Activated CD4-positive, alpha-beta T cell treated with anti-CD3 and anti-CD28 coated beads, Interleukin-2, amount 10 ng/mL, durations not matched to agents 7 days and 5 days (primary cell): Measurements from ENCODE around the gene C2CD5. TPM values are rescaled to one million over a fixed set of nuclear protein-coding genes. Genes with fewer than 3 reads are reported as not detected.
"Not testable (repeated sequence)": the region's sequence is repeated elsewhere in the genome, so short reads cannot be mapped to it uniquely, and the experiment has no call there.

Experiments
- CTCF ChIA-PET: fragments of 350-600 bp; sonication (Branson Sonifier 250); formaldehyde crosslinking; loops from one replicate; lab custom pipeline; 2021; ENCODE audit warnings: antibody characterized with exemption; lab: Charles Lee
- POLR2A ChIA-PET: fragments of 350-600 bp; sonication (Branson Sonifier 250); formaldehyde crosslinking; loops from one replicate; lab custom pipeline; 2021; ENCODE audit warnings: antibody characterized with exemption; lab: Charles Lee
- DNase-seq: peaks from one replicate; pipeline ENCODE4 v3.0.0-alpha.2; 2020
- H3K27ac Mint-ChIP-seq: one replicate; pipeline ENCODE4 v1.8.0; 2021; ENCODE audit warnings: mild to moderate bottlenecking, moderate library complexity, mixed read lengths
- H3K27me3 Mint-ChIP-seq: one replicate; pipeline ENCODE4 v1.8.0; 2021; ENCODE audit warnings: mixed read lengths
- H3K36me3 Mint-ChIP-seq: one replicate; pipeline ENCODE4 v1.8.0; 2021; ENCODE audit warnings: low read depth, mixed read lengths
- H3K4me1 Mint-ChIP-seq: one replicate; pipeline ENCODE4 v1.8.0; 2021; ENCODE audit warnings: mixed read lengths
- H3K4me3 Mint-ChIP-seq: one replicate; pipeline ENCODE4 v1.8.0; 2021; ENCODE audit warnings: mild to moderate bottlenecking, moderate library complexity, mixed read lengths
- H3K9me3 Mint-ChIP-seq: one replicate; pipeline ENCODE4 v1.8.0; 2021; ENCODE audit warnings: mixed read lengths
- total RNA-seq, 2 experiments: library from RNA; stranded (reverse); gene quantifications; one replicate each; pipeline ENCODE4 v1.2.3, GENCODE V29; 2021

C2CD5 gene
- total RNA-seq, 2 experiments from 2014 or later = 53.1 to 61.5 TPM

GRCh38 chr12:22461786-22462185 lies 82.6 kb downstream of the C2CD5 start:
- no peaks in the 10 kb centered on the region for H3K27me3 Mint-ChIP-seq
- H3K9me3 Mint-ChIP-seq = no peaks in the 10 kb centered on the region
- H3K4me3 Mint-ChIP-seq = no peak overlapping the region
- no peak for DNase-seq
- peaks cover 3% of the 10 kb centered on the region for H3K4me1 Mint-ChIP-seq
- CTCF ChIA-PET = interaction anchor here (1.4 kb wide), 1 partner anchor 8 kb away, joined by 3 read pairs; no protein-coding TSS in a partner anchor
- no peak overlapping the region for H3K27ac Mint-ChIP-seq
- POLR2A ChIA-PET = no interaction called here
- H3K36me3 Mint-ChIP-seq = peaks cover 14% of the 10 kb centered on the region

- Mint-ChIP-seq H3K27me3 (no peaks in the 10 kb centered on the region), H3K9me3 (no peaks in the 10 kb centered on the region), H3K36me3 (peaks cover 14% of the 10 kb centered on the region), H3K4me1 (peaks cover 3% of the 10 kb centered on the region), H3K27ac (peak overlapping the region; percentile 21), H3K4me3 (no peak overlapping the region)
- POLR2A ChIA-PET = no interaction called here
- DNase-seq = peak; percentile 13
- CTCF ChIA-PET = interaction anchor here (0.6 to 1.4 kb wide), 7 partner anchors 10 to 761 kb away, joined by 3 to 4 read pairs (median 3); no protein-coding TSS in a partner anchor
Observed at GRCh38 chr12:22459838-22460490, 84.4 kb downstream of the C2CD5 start.

GRCh38 chr12:22458298-22458937 lies 85.9 kb downstream of the C2CD5 start:
- POLR2A ChIA-PET = no interaction called here
- peaks cover 3% of the 10 kb centered on the region for H3K4me1 Mint-ChIP-seq
- H3K9me3 Mint-ChIP-seq = no peaks in the 10 kb centered on the region

GRCh38 chr12:22457085-22457484 lies 87.3 kb downstream of the C2CD5 start:
- ChIA-PET POLR2A (no interaction called here), CTCF (interaction anchor here (0.8 to 1.4 kb wide), 3 partner anchors 11 to 337 kb away, joined by 3 to 5 read pairs (median 3); no protein-coding TSS in a partner anchor)
- Mint-ChIP-seq H3K9me3 (no peaks in the 10 kb centered on the region), H3K36me3 (peaks cover 21% of the 10 kb centered on the region), H3K27ac (no peak overlapping the region), H3K27me3 (no peaks in the 10 kb centered on the region), H3K4me3 (no peak overlapping the region), H3K4me1 (peaks cover 3% of the 10 kb centered on the region)
- DNase-seq = no peak

More at GRCh38 chr12:22458298-22458937, 85.9 kb downstream of the C2CD5 start:
- DNase-seq = no peak
- CTCF ChIA-PET = interaction anchor here (0.7 to 1.4 kb wide), 2 partner anchors 9 to 177 kb away, joined by 3 to 5 read pairs; no protein-coding TSS in a partner anchor
- H3K27me3 Mint-ChIP-seq = no peaks in the 10 kb centered on the region
- no peak overlapping the region for H3K27ac Mint-ChIP-seq
- H3K36me3 Mint-ChIP-seq = peaks cover 20% of the 10 kb centered on the region
- no peak overlapping the region for H3K4me3 Mint-ChIP-seq

GRCh38 chr12:22453511-22453910 lies 90.8 kb downstream of the C2CD5 start:
- Mint-ChIP-seq H3K9me3 (no peaks in the 10 kb centered on the region), H3K27me3 (no peaks in the 10 kb centered on the region), H3K4me3 (no peak overlapping the region), H3K36me3 (peaks cover 22% of the 10 kb centered on the region), H3K4me1 (no peaks in the 10 kb centered on the region), H3K27ac (no peak overlapping the region)
- DNase-seq = no peak
- CTCF ChIA-PET = interaction anchor here (0.6 to 1.0 kb wide), 2 partner anchors 9 to 15 kb away, joined by 3 read pairs; no protein-coding TSS in a partner anchor
- POLR2A ChIA-PET = no interaction called here

GRCh38 chr12:22447223-22447622 lies 97.1 kb downstream of the C2CD5 start:
- Mint-ChIP-seq H3K9me3 (no peaks in the 10 kb centered on the region), H3K4me1 (no peaks in the 10 kb centered on the region), H3K27ac (no peak overlapping the region), H3K36me3 (peaks cover 7% of the 10 kb centered on the region), H3K4me3 (no peak overlapping the region), H3K27me3 (no peaks in the 10 kb centered on the region)
- POLR2A ChIA-PET = no interaction called here
- CTCF ChIA-PET = no interaction called here
- no peak for DNase-seq

GRCh38 chr12:22444317-22444665 lies 100.1 kb downstream of the C2CD5 start:
- H3K36me3 Mint-ChIP-seq, H3K4me1 Mint-ChIP-seq, H3K27ac Mint-ChIP-seq, POLR2A ChIA-PET, H3K4me3 Mint-ChIP-seq, DNase-seq, H3K27me3 Mint-ChIP-seq, CTCF ChIA-PET, H3K9me3 Mint-ChIP-seq: not testable (repeated sequence)

- Mint-ChIP-seq H3K36me3 (peaks cover 2% of the 10 kb centered on the region), H3K27me3 (no peaks in the 10 kb centered on the region)
Observed at GRCh38 chr12:22443379-22444316, 100.7 kb downstream of the C2CD5 start.

GRCh38 chr12:22437031-22437806 lies 107.1 kb downstream of the C2CD5 start:
- Mint-ChIP-seq H3K36me3 (no peaks in the 10 kb centered on the region), H3K4me1 (peaks cover 9% of the 10 kb centered on the region), H3K4me3 (no peak overlapping the region), H3K27ac (no peak overlapping the region), H3K9me3 (no peaks in the 10 kb centered on the region), H3K27me3 (no peaks in the 10 kb centered on the region)
- ChIA-PET CTCF (interaction anchor here (1.3 kb wide), 1 partner anchor 28 kb away, joined by 3 read pairs; no protein-coding TSS in a partner anchor), POLR2A (no interaction called here)
- no peak for DNase-seq

More at GRCh38 chr12:22443379-22444316, 100.7 kb downstream of the C2CD5 start:
- DNase-seq = peak; percentile 71
- POLR2A ChIA-PET = no interaction called here
- Mint-ChIP-seq H3K9me3 (no peaks in the 10 kb centered on the region), H3K27ac (no peak overlapping the region), H3K4me3 (no peak overlapping the region), H3K4me1 (peaks cover 9% of the 10 kb centered on the region)
- CTCF ChIA-PET = interaction anchor here (0.6 to 1.1 kb wide), 8 partner anchors 13 to 398 kb away, joined by 3 to 5 read pairs (median 4); partner anchors contain the start of gene CMAS

- CTCF ChIA-PET = no interaction called here
- Mint-ChIP-seq H3K36me3 (no peaks in the 10 kb centered on the region), H3K4me3 (no peak overlapping the region), H3K4me1 (peaks cover 14% of the 10 kb centered on the region), H3K27me3 (no peaks in the 10 kb centered on the region), H3K9me3 (no peaks in the 10 kb centered on the region), H3K27ac (no peak overlapping the region)
- no peak for DNase-seq
- POLR2A ChIA-PET = no interaction called here
Observed at GRCh38 chr12:22435583-22435982, 108.8 kb downstream of the C2CD5 start.

GRCh38 chr12:22431693-22432251 lies 112.6 kb downstream of the C2CD5 start:
- Mint-ChIP-seq H3K27ac (no peak overlapping the region), H3K36me3 (no peaks in the 10 kb centered on the region), H3K9me3 (no peaks in the 10 kb centered on the region), H3K4me1 (peaks cover 5% of the 10 kb centered on the region), H3K4me3 (peak overlapping the region; percentile 7), H3K27me3 (no peaks in the 10 kb centered on the region)
- no peak for DNase-seq
- ChIA-PET POLR2A (no interaction called here), CTCF (no interaction called here)

- H3K4me3 Mint-ChIP-seq = no peak overlapping the region
- no peak for DNase-seq
- no peaks in the 10 kb centered on the region for H3K4me1 Mint-ChIP-seq
- no peaks in the 10 kb centered on the region for H3K36me3 Mint-ChIP-seq
- no peaks in the 10 kb centered on the region for H3K9me3 Mint-ChIP-seq
- CTCF ChIA-PET = no interaction called here
- POLR2A ChIA-PET = no interaction called here
- H3K27me3 Mint-ChIP-seq = peaks cover 3% of the 10 kb centered on the region
- H3K27ac Mint-ChIP-seq = no peak overlapping the region
Observed at GRCh38 chr12:22416801-22417200, 127.5 kb downstream of the C2CD5 start.
